GM18951 (cell line): ENCODE results near the gene DLX2.

ENCODE experiments used
- POLR2A ChIP-seq: IDR thresholded peaks from 4 replicates; pipeline ENCODE4 v1.6.1; 2011; ENCODE audit warnings: mild to moderate bottlenecking; ENCODE audit not compliant: insufficient read length, insufficient read depth; ENCODE audit errors: extremely low read depth
- in situ Hi-C: fragments of 300-500 bp; cut with MboI; formaldehyde crosslinking; loops from one replicate; pipeline ENCODE4 v1.12.0; 2022; ENCODE audit warnings: low sequenced_read_pairs, mixed read lengths, inconsistent platforms; ENCODE audit not compliant: unreplicated experiment

Gene DLX2

GRCh38 chr2:172103471-172104272, 972 bp upstream of the DLX2 start:
- in situ Hi-C loops, result loop anchor here (10.0 to 25.0 kb wide), 3 partner anchors 291 to 1166 kb away; partner anchors contain the start of gene GORASP2
- no peak for TF ChIP-seq POLR2A

DNA sequence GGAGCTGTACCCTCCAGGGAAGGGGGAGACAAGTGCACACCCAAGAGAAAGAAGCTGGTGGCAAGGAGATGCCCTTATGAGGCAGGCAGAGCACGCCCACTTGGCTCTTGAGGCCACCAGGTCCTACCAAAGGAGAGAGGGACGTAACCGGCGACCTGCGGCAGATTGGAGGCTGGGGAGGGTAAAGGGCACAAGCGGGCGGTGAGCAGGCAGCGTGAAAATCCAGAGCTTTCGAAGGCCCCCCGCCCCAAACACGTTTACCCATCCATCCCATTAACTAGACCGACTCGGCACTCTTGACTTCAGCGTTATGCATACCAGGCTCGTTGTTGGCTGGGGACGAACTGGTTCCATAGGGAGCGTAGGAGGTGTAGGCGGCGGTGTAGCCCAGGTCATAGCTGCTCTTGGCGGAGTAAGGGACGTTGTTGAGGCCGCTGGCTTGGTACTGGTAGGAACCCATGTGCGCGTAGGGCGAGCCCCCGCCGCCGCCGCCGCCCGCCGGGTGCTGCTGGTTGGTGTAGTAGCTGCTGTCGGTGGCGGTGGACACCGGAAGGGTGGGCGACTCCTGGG, 794 bp downstream of the DLX2 start:
- no peak for TF ChIP-seq POLR2A
- in situ Hi-C loops, result loop anchor here (10.0 to 25.0 kb wide), 3 partner anchors 290 to 1165 kb away; partner anchors contain the start of gene GORASP2

GRCh38 chr2:172100935-172101820, 1.5 kb downstream of the DLX2 start:
- in situ Hi-C loops, result loop anchor here (10.0 to 25.0 kb wide), 3 partner anchors 289 to 1164 kb away; partner anchors contain the start of gene GORASP2

DNA sequence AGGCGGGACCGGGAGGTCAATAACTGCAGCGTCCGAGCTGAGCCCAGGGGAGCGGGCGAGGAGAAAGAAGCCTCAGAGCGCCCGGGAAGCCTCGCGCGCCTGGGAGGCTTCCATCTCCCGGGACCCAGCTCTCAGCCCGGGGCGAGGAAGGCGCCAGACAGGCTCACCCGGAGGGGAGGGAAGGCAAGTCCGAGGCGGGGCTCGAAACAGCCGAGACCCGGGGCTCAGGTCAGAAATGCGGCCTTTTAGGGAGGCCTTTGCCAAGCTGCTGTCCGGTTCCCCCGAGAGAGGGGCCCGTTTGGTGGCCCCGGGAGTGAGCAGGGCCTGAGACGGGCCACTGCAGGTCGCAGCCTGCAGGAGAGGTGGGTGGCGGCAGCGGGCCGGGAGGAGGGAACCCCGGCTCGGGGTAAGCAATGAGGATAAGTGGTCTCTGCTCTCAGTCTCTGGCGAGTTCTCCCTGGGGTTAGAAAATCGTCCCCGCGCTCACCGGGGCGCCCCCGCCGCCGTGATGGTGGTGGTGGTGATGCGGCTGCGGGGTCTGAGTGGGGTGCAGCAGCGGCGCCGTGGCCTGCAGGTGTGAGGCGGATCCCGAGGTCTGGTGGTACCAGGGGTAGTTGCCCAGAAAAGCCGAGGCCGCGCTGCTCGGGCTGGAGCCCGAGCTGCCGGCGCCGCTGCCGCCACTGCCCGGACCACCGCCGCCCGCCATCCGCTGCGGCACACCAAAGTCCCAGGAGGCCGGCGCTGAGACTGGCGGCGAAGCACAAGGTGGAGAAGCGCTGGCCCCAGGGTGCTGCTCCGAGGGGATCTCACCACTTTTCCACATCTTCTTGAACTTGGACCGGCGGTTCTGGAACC, 2.4 kb downstream of the DLX2 start:
- TF ChIP-seq POLR2A, result no peak
- in situ Hi-C loops, result loop anchor here (10.0 to 25.0 kb wide), 3 partner anchors 288 to 1163 kb away; partner anchors contain the start of gene GORASP2

More at GRCh38 chr2:172100935-172101820, 1.5 kb downstream of the DLX2 start:
- TF ChIP-seq POLR2A, result no peak

DNA sequence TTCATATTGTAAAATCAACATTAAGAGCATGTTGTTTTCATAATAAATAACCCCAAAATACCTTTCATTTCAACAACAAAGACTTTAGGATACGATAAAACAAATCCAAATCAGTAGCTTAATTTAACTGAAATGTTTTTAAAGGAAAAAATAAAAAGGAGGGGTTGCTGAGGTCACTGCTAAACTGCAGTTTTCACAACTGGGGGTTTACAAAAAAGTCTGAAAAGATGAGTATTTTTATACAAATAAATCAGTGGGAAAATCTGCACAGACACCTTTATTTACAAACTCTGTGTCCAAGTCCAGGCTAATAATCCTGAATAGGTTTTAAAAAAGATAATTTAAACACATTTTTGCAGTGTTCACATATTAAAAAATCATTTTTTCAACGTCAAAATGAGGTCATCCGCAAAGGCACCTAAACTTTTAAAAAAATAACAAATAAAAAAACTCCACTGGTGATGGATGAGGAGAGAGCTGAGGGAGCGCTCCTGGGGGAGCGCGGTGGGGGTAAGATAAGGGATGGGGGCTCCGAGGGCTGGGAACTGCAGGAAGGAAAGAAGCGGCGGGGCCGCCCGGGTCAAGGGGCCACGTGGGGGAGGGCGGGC, 3.1 kb downstream of the DLX2 start:
- in situ Hi-C loops, result loop anchor here (10.0 to 25.0 kb wide), 3 partner anchors 287 to 1162 kb away; partner anchors contain the start of gene GORASP2
- TF ChIP-seq POLR2A, result no peak

GRCh38 chr2:172098650-172099471, 3.8 kb downstream of the DLX2 start:
- in situ Hi-C loops, result no loop called here

DNA sequence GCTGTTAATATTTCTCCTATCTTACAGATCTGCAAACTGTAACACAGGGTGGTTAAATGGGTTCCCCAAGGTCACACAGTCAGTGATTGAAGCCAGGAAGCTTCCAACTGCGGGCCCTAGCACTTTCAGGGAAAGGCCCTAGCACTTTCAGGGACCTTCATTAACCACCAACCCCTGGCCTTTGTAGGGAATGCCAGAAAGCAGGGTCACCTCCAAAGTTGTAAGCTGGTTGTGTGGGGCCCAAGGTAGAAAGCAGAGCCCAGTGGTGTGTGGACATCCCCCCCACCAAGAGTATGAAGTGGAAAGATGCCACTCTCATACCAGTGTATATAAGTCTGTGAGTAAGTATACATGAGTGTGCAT, 4.4 kb downstream of the DLX2 start:
- TF ChIP-seq POLR2A, result no peak
- in situ Hi-C loops, result no loop called here

More at GRCh38 chr2:172098650-172099471, 3.8 kb downstream of the DLX2 start:
- TF ChIP-seq POLR2A, result no peak

DNA sequence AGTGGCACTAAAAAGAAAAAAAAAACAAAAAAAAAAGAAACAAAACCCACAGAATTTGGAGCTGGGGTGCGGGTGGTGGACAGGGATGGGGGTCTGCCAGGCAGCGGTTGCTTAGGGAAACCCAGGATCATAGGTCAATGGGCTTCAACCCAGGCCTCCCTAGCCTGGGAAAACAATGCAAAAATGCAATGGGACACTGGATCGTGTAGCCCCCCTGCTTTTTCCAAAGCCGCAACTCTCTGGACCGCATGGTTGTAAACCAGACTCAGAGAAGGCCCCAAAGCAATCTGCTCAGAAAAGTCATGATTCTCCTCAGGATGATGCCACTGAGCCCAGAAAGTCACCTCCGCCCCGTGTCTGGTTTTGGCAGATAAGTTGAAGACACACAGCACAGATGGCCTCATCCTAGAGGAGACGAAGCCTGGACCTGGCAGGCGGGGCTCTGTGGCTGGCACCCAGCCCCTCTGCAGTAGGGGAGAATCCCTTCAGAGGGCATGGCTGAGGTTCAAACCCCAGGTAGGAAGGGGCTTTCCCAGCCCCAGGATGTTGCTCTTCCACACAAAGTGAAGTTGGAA, 5.1 kb downstream of the DLX2 start:
- in situ Hi-C loops, result no loop called here
- no peak for TF ChIP-seq POLR2A

DNA sequence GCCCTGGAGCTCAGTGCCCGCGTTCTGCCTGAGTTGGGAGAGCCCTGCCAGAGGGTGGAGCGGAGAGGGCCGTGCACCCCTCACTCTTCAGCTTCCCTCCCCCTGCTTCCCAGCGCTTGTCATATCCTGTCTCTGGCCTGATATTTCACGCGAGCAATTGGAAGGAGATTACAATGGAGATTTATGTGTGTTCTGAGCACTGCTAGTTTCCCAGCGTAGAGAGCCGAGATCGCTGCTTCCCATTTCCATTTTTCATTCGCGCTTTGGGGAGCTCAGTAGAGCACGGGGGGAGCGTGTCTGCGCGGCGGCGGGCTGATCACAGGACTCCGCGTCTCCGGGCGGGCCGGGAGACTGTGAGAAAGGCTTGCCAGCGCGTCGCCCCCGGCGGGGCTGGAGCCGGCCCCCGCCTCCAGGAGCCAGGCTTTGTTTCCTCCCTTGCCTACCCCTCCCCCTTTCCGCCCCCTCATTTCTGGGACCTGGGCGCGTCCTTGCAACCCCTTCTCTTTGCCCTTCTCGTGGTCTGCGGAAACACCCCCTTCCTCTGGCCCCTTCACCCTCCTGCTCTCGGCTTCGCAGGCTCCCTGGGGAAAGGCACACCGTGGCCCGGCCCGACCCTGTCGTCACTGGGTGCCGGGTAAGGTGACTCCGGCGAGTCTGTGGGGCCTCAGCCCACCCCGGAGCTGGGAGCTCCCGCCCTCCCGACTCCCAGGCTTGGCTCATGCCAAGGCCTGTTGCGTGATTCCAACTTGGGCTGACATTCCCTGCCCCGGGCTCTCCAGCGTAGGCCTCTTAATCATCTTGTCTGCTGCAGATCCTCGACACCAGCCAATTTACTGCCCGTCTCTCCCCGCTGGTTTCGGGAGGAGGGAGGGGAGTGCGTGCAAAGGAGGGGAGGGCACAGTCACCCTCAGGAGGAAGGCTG, 5.8 kb downstream of the DLX2 start:
- in situ Hi-C loops, result no loop called here
- TF ChIP-seq POLR2A, result no peak
